ENCODE data around the gene HPCAL1.

HPCAL1 gene

GRCh38 chr2:10357193-10358169, 54.8 kb downstream of the HPCAL1 start:
- DNase-seq: no peak

DNA sequence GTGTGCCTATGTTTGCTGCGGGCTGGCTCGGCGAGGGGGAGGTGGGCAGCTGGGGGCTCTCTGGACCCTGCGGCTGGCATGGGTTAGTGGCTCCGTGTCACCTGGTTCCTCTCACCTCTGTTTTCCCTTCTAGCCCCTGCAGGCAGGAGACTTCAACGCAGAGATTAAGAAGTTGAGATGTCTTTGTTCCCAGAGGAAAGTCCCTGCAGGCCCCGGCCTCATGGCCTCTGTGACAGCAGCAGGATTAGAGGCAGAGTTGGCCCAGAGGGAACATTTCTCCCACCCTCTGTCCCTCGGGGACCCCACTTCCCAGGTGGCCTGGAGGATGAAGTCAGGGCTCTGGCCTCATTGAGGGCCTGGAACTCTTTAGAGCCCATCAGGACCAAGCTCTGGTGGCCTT, 56.5 kb downstream of the HPCAL1 start:
- no peak for DNase-seq

DNA sequence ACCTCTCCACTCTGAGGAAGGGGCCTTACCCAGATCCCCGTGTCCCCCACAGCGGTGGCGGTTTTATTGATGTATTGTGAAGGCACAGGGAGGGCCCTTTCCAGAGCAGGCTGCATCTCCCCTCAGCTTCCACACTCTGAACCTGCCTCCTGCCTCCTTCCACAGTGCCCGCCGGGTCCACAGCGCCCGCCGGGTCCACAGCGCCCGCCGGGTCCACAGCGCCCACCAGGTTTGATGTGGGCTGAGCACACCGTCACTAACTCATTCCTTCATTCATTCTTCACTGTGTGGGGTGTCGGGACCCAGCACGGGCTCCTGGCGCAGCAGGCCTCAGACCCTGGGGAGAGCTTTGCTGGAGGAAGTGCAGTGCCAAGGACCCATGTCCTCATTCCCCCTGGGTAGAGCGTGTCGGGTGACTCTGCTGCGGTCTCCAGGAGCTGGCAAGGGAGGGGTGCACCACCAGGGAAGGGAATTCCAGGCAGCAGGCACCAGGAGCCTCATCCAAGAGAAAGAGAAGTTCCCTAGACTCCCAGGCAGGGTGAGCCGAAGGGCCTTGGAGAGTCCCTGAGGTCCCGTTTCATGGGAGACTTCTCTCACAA, 57.1 kb downstream of the HPCAL1 start:
- DNase-seq: no peak

DNA sequence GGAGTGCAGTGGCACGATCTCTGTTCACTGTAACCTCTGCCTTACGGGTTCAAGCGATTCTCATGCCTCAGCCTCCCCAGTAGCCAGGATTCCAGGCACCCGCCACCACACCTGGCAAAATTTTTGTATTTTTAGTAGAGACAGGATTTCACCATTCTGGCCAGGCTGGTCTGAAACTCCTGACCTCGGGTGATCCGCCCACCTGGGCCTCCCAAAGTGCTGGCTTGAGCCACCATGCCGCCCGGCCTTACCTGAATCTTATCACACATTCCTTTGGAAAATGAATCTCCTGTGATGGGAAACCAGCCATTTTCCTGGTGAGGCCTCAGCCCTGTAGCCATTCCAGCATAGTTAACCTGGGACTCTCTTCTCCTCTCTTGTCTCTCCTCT, 57.8 kb downstream of the HPCAL1 start:
- DNase-seq: no peak

DNA sequence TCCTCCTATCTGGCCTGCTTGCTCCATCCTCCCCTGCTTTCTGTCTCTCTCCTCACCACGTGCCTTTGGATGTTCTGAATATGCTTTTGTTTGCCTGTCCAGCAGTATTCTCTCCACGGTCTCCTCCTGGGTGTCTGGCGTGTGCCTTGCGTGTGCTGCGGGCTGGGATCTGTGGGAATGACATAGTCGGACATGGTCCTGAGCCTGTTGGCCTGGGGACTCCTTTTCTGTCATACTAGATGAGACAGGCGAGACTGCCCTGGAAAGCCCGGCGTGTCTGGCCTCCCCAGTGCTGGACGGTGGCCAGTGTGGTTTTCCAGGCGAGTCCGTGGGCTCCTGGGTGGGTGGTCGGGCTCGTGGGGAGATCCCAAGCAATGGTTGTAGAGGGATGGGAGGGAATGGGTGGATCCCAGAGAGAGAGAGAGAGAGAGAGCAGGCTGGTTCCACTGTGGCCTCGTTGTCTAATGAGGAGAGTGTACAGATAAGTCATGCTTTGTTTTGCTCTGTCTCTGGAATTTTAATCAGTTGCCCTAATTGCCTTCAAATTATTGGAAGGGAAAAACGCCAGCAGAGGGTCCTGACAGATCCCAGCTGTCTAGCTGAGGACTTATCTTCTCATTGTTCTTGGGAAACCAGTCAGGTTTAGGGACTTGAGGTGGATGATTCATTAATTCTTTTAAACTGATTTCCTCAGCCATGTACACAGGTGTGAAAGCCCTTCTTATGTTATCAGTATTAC, 58.3 kb downstream of the HPCAL1 start:
- no peak for DNase-seq

- DNase-seq: no peak
Observed at GRCh38 chr2:10362096-10362897, 59.6 kb downstream of the HPCAL1 start.

- DNase-seq: no peak
Observed at GRCh38 chr2:10362898-10363454, 60.3 kb downstream of the HPCAL1 start.

GRCh38 chr2:10363861-10364610, 61.3 kb downstream of the HPCAL1 start:
- DNase-seq: no peak

DNA sequence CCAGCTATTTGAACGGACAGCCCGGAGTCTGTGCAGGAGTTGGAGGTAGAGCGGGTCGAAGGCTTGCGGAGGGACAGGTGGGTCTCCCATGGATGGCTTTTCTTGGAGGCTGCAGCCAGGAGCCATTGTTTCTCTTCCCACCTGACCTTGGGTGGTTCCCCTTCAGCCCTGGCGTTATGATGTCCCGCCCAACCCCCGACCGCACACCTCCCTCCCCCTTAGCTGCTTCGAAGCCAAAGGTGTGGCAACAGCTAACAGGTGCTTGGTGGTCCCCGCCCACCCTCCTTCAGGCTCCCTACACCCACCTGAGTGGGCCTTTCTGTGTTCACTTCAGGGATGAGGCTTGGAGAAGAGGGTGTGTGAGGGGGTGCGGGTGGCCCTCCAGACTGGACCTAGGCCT, 62.7 kb downstream of the HPCAL1 start:
- no peak for DNase-seq

- no peak for DNase-seq
Observed at GRCh38 chr2:10366601-10367270, 64.0 kb downstream of the HPCAL1 start.

GRCh38 chr2:10367472-10368439, 65.1 kb downstream of the HPCAL1 start:
- DNase-seq: no peak

DNA sequence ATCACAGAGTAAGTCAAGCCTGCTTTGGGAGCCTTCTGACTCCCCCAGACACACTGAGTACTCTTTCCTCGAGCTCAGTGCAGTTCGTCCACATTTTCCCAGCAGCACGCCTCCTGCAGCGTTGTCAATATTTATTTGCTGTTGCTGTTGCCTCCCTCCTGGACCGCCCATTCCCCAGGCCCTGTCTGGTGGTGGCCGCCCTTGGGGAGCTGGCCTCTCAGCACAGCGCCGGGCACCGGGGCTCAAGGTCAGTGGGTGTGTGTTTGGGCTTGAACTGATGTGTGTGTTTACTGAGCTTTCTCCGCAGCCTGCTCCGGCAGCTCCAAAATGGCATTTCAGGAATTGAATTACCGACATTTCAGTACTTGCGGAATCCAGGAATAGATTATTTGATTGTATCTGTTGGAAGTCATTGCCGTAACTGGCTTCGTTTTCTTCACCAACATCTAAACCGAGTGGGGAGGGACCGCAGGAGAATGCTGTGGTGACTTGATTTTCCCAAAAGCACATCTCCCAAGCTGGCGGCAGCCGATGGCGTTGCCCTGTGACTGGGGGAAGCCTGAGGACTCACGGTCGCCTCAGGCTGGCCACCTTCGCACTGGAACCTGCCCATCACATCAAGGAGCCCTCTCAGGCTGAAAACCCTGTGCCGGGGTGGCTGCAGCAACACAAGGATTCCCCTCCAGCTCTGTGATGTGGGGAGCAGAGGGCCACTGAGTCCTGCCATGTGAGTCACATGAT, 66.0 kb downstream of the HPCAL1 start:
- DNase-seq: no peak

GRCh38 chr2:10369269-10370255, 66.9 kb downstream of the HPCAL1 start:
- DNase-seq: no peak

- no peak for DNase-seq
Observed at GRCh38 chr2:10370390-10370789, 67.7 kb downstream of the HPCAL1 start.

- no peak for DNase-seq
Observed at GRCh38 chr2:10370895-10371294, 68.2 kb downstream of the HPCAL1 start.

GRCh38 chr2:10371441-10372196, 68.9 kb downstream of the HPCAL1 start:
- DNase-seq: no peak

Measured in GF-D8 (cell line).